K562 (cell line): Measurements from ENCODE around the gene C6orf141. TPM values are rescaled to one million over a fixed set of nuclear protein-coding genes. Genes with fewer than 3 reads are reported as not detected.

ENCODE experiments used
- ATAC-seq: fragments of 200-7000 bp; cut with Tn5 transposase; 3 replicates; pipeline ENCODE4 v1.9.1; 2020; ENCODE audit warnings: moderate library complexity
- BruUV-seq: library from RNA; stranded (reverse); fragments of 400-500 nt; replicated peaks from 2 replicates; lab custom pipeline; 2021; lab: Mats Ljungman, UMichigan
- CTCF ChIA-PET: fragments of 300-600 bp; formaldehyde crosslinking; extraction: SDS; loops from one replicate; lab custom pipeline; 2021; ENCODE audit warnings: low intra/inter-chr PET ratio; lab: Yijun Ruan, JAX
- POLR2A ChIA-PET: fragments of 300-600, 350-650 bp; sonication (Branson Sonifier 250); formaldehyde crosslinking; extraction: SDS; loops from one replicate; lab custom pipeline; 2021; ENCODE audit warnings: antibody characterized with exemption, inconsistent platforms; lab: Yijun Ruan, JAX
- DNase-seq, 4 experiments: peaks; one replicate each; pipeline versions ENCODE4 v3.0.0 to v3.0.0-alpha.2; 2011 to 2018; ENCODE audit warnings: low spot score in 3 of 4, mixed read lengths in 3 of 4; ENCODE audit errors: extremely low read depth in 1 of 4
- FAIRE-seq: peaks from 2 replicates; lab custom pipeline; 2011; peaks lifted over from hg19 to GRCh38; lab: Jason Lieb, UNC
- H2AFZ ChIP-seq: 2 replicates; pipeline ENCODE4 v1.6.0; 2011; ENCODE audit warnings: low read depth, low read length, control low read depth, inconsistent platforms
- H3K27ac ChIP-seq: fragments of 200-600 bp; 3 replicates; pipeline ENCODE4 v1.8.0; 2011; ENCODE audit warnings: low read depth, mild to moderate bottlenecking, control low read depth, inconsistent platforms, low read length, moderate library complexity, mixed read lengths; ENCODE audit errors: extremely low read depth
- H3K27me3 ChIP-seq, 2 experiments: fragments of 300-600 bp in 1 of 2; 2 replicates in 1 of 2; 3 replicates in 1 of 2; pipeline versions ENCODE4 v1.6.0 to v1.8.0; 2011; ENCODE audit warnings: inconsistent platforms in 2 of 2, low read length in 2 of 2, mild to moderate bottlenecking in 1 of 2, mixed read lengths in 1 of 2, moderate library complexity in 1 of 2; ENCODE audit not compliant: control insufficient read depth in 2 of 2, insufficient read depth in 2 of 2
- H3K36me3 ChIP-seq: fragments of 300-600 bp; 3 replicates; pipeline ENCODE4 v1.8.0; 2011; ENCODE audit warnings: mild to moderate bottlenecking, low read length, inconsistent platforms; ENCODE audit not compliant: control insufficient read depth, insufficient read depth
- H3K4me1 ChIP-seq, 2 experiments: fragments of 200-600 bp in 1 of 2; replicated peaks in 1 of 2; 2 replicates in 1 of 2; 3 replicates in 1 of 2; pipeline versions ENCODE4 v1.5.1 to v1.8.0; 2011; ENCODE audit warnings: inconsistent platforms in 2 of 2, low read length in 2 of 2, mild to moderate bottlenecking in 1 of 2, mixed read lengths in 1 of 2, moderate library complexity in 1 of 2; ENCODE audit not compliant: control insufficient read depth in 2 of 2, insufficient read depth in 2 of 2
- H3K4me2 ChIP-seq: 2 replicates; pipeline ENCODE4 v1.6.1; 2011; ENCODE audit warnings: low read length, control low read depth, inconsistent platforms, mixed read lengths; ENCODE audit not compliant: insufficient read depth
- H3K4me3 ChIP-seq: fragments of 200-600 bp; sonication (generic), shearing (Covaris generic); 2 replicates; pipeline ENCODE4 v1.5.1; 2016; ENCODE audit warnings: control low read depth, inconsistent platforms
- H3K79me2 ChIP-seq: fragments of 200-600 bp; 3 replicates; pipeline ENCODE4 v1.8.0; 2011; ENCODE audit warnings: low read length, inconsistent platforms; ENCODE audit not compliant: control insufficient read depth, insufficient read depth
- H3K9ac ChIP-seq, 2 experiments: 2 replicates each; pipeline versions ENCODE4 v1.6.0 to v1.6.1; 2011; ENCODE audit warnings: low read depth in 2 of 2, low read length in 2 of 2, control low read depth in 1 of 2, inconsistent platforms in 1 of 2, mild to moderate bottlenecking in 1 of 2, mixed read lengths in 1 of 2; ENCODE audit not compliant: insufficient read depth in 1 of 2
- H3K9me1 ChIP-seq: one replicate; pipeline ENCODE4 v1.6.0; 2011; ENCODE audit warnings: inconsistent platforms, mild to moderate bottlenecking, low read length, moderate library complexity; ENCODE audit not compliant: control insufficient read depth, insufficient read depth
- H3K9me3 ChIP-seq: replicated peaks from 2 replicates; pipeline ENCODE4 v1.5.1; 2011; ENCODE audit warnings: low read depth, low read length, inconsistent platforms; ENCODE audit not compliant: control insufficient read depth, insufficient read depth
- H4K20me1 ChIP-seq: replicated peaks from 2 replicates; pipeline ENCODE4 v1.6.1; 2011; ENCODE audit warnings: low read length, inconsistent platforms, mixed read lengths; ENCODE audit not compliant: control insufficient read depth, insufficient read depth
- ATF3 ChIP-seq, 2 experiments: fragments of 450-650 bp in 1 of 2; sonication (generic) in 1 of 2; formaldehyde crosslinking in 1 of 2; IDR thresholded peaks in 1 of 2; conservative IDR thresholded peaks in 1 of 2; 2 replicates each; pipeline versions ENCODE4 v1.6.1 to v1.8.1; 2016 to 2023; ENCODE audit warnings: mild to moderate bottlenecking in 2 of 2, moderate library complexity in 2 of 2, inconsistent platforms in 1 of 2, missing genetic modification reagents in 1 of 2
- CCAR2 ChIP-seq: fragments of 200-400 bp; formaldehyde crosslinking; IDR thresholded peaks from 2 replicates; pipeline ENCODE4 v1.6.1; 2017; ENCODE audit warnings: mild to moderate bottlenecking, low read depth, low read length
- IRF2 ChIP-seq: sonication (generic); formaldehyde crosslinking; IDR thresholded peaks from 2 replicates; pipeline ENCODE4 v1.8.1; 2022; ENCODE audit warnings: mild to moderate bottlenecking, missing genetic modification reagents
- POLR2A ChIP-seq: fragments of 450-650 bp; conservative IDR thresholded peaks from 2 replicates; pipeline ENCODE4 v1.6.1; 2016
- PURB ChIP-seq: sonication (generic); formaldehyde crosslinking; IDR thresholded peaks from 2 replicates; pipeline ENCODE4 v1.9.0; 2021; ENCODE audit warnings: low read depth, mild to moderate bottlenecking, missing genetic modification reagents
- SLC30A9 ChIP-seq: fragments of 250-450 bp; sonication (Bioruptor Pico); IDR thresholded peaks from 2 replicates; pipeline ENCODE4 v1.8.0; 2022; ENCODE audit warnings: mild to moderate bottlenecking, moderate library complexity
- SMAD2 ChIP-seq: fragments of 150-350 bp; IDR thresholded peaks from 2 replicates; pipeline ENCODE4 v1.6.1; 2014; ENCODE audit warnings: low read depth, mild to moderate bottlenecking, low read length
- TCF3 ChIP-seq: sonication (generic); formaldehyde crosslinking; IDR thresholded peaks from 2 replicates; pipeline ENCODE4 v1.4.0; 2020; ENCODE audit warnings: mild to moderate bottlenecking, missing genetic modification reagents
- THRAP3 ChIP-seq: fragments of 450-650 bp; IDR thresholded peaks from 2 replicates; pipeline ENCODE4 v1.6.1; 2016; ENCODE audit warnings: mild to moderate bottlenecking, inconsistent platforms, borderline replicate concordance
- ZNF165 ChIP-seq: fragments of 250-450 bp; sonication (Bioruptor Pico); IDR thresholded peaks from 2 replicates; pipeline ENCODE4 v1.4.0; 2020; ENCODE audit warnings: borderline replicate concordance
- ZNF217 ChIP-seq: sonication (generic); formaldehyde crosslinking; IDR thresholded peaks from 2 replicates; pipeline ENCODE4 v1.8.0; 2022; ENCODE audit warnings: mild to moderate bottlenecking, missing genetic modification reagents
- ZNF830 ChIP-seq: fragments of 250-450 bp; sonication (Bioruptor Pico); IDR thresholded peaks from 2 replicates; pipeline ENCODE4 v1.5.0; 2021; ENCODE audit warnings: mild to moderate bottlenecking
- WGBS: fragments of 100-300 bp; shearing (Covaris generic); methylation state at CpG from one replicate; pipeline ENCODE4 v1.1.6; 2016; ENCODE audit warnings: low coverage, mixed read lengths; ENCODE audit not compliant: insufficient coverage; ENCODE audit errors: missing lambda C conversion rate; 5-methylcytosine and 5-hydroxymethylcytosine counted together
- in situ Hi-C: fragments of 300-500 bp; cut with MboI; formaldehyde crosslinking; loops from 4 replicates; pipeline ENCODE4 v1.15.0; 2018; ENCODE audit warnings: inconsistent platforms, mixed read lengths
- intact Hi-C: fragments of 100-400 bp; cut with micrococcal nuclease; formaldehyde crosslinking; loops from 2 replicates; pipeline ENCODE4 v1.14.2; 2022
- polyA plus RNA-seq, 8 experiments: library from polyadenylated mRNA; depleted of rRNA in 4 of 8; stranded (reverse) in 5 of 8; unstranded in 3 of 8; fragments of >200 nt; fragmentation: Nextera tagmentation in 2 of 8; fragmentation: Illumina TruSeq in 1 of 8; extraction: Ambion mirVana in 2 of 8; extraction: Trizol in 1 of 8; gene quantifications; 2 replicates each; pipeline versions ENCODE4 v1.2.1 to v1.2.3, GENCODE V29; 2011 to 2014; ENCODE audit warnings: inconsistent platforms in 1 of 8, missing spikeins in 1 of 8
- total RNA-seq, 7 experiments: library from RNA; depleted of rRNA in 6 of 7; stranded (reverse); fragments of >200 nt in 6 of 7; fragmentation: Illumina TruSeq in 2 of 7; extraction: Trizol in 2 of 7; gene quantifications; 2 replicates each; pipeline versions ENCODE4 v1.2.1 to v1.2.3, GENCODE V29; 2011 to 2021; ENCODE audit warnings: low replicate concordance in 1 of 7

Gene C6orf141
- total and polyA plus RNA-seq, 9 of the 15 experiments (the other 6 are each of a cell fraction or from before 2014, with no cell fraction given) = not detected

- peaks cover 5 to 8% of the 10 kb centered on the region in 2 experiments; a peak in 3 of 5 replicates for H3K4me1 ChIP-seq
- BruUV-seq = no TSS peak
- TF ChIP-seq ATF3 (IDR thresholded peaks at IDR 0.05) = no peak
- no peak for TF ChIP-seq ATF3 (CRISPR knock-in tag; conservative IDR thresholded peaks at IDR 0.05)
- no peak for TF ChIP-seq ZNF217 (CRISPR knock-in tag)
- no peak for TF ChIP-seq ZNF165 (CRISPR knock-in tag)
- TF ChIP-seq CCAR2 = no peak
- no peak for TF ChIP-seq ZNF830 (CRISPR knock-in tag)
- no peak for TF ChIP-seq THRAP3
- no peak for TF ChIP-seq POLR2A
- no peak for TF ChIP-seq TCF3 (CRISPR knock-in tag)
- no peak for TF ChIP-seq SLC30A9
- TF ChIP-seq PURB (CRISPR knock-in tag) = no peak
- TF ChIP-seq IRF2 = no peak
- no peak for TF ChIP-seq SMAD2
- in situ Hi-C loops = no loop called here
- H3K9me1 ChIP-seq = no peaks in the 10 kb centered on the region
- ATAC-seq (no peak), DNase-seq (no peak), FAIRE-seq (no peak)
- H3K27ac ChIP-seq = no peak overlapping the region
- H3K4me3 ChIP-seq = no peak overlapping the region
- WGBS = 27% methylated on average over 1 of the region's 1 CpG
- intact Hi-C loops = no loop called here
- H3K9ac ChIP-seq = no peak overlapping the region
- H3K9me3 ChIP-seq = no peaks in the 10 kb centered on the region
- H3K36me3 ChIP-seq = no peaks in the 10 kb centered on the region
- no peaks in the 10 kb centered on the region for H3K27me3 ChIP-seq
- H2AFZ ChIP-seq = no peak overlapping the region
- no peaks in the 10 kb centered on the region for H3K79me2 ChIP-seq
- ChIA-PET POLR2A (interaction anchor here (0.7 to 1.2 kb wide), 2 partner anchors 9 to 10 kb away, joined by 3 to 5 read pairs; no protein-coding TSS in a partner anchor), CTCF (no interaction called here)
- no peak overlapping the region for H3K4me2 ChIP-seq
- H4K20me1 ChIP-seq = no peaks in the 10 kb centered on the region
Observed at GRCh38 chr6:49553384-49553783, 2.9 kb downstream of the C6orf141 start.
